ENCODE data around the gene HOXB1.

The HOXB1 gene

DNA sequence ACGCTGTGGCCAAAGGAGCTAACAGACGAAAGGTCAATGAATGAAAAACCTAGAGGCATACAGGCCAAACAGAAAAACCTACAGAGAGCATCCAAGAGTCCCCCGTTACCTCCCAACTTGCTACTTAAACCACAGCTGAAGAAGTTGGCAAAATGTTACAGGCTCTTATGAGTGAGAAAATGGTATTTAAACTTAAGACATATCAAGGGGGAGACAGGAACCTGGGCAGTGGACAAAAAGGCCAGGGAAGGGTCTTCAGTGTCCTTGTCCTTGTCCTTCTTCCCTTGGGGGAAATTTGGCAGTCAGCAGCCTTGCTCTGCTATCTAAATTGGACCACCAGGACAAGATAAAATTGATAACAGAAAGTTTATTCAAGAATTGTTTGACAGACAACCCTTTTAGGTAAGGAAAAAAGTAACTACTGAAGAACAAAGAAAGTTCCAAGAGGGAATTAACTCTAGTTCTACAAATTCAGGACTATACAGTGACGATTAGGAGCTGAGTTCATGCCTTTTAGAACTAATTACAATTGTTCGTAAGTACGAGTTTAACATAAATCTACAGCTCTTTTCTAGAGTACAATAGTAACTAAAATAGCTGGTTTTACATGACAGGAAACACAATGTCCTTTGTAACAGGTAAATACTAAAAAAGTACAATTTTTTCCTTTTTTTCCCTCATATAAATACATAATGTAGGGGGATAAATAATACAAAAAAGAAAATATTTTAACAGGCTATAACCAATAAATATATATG, 17.9 kb upstream of the HOXB1 start:
- no peak overlapping the region for H3K4me3 ChIP-seq (ENCODE audit: insufficient read length, low read depth)

DNA sequence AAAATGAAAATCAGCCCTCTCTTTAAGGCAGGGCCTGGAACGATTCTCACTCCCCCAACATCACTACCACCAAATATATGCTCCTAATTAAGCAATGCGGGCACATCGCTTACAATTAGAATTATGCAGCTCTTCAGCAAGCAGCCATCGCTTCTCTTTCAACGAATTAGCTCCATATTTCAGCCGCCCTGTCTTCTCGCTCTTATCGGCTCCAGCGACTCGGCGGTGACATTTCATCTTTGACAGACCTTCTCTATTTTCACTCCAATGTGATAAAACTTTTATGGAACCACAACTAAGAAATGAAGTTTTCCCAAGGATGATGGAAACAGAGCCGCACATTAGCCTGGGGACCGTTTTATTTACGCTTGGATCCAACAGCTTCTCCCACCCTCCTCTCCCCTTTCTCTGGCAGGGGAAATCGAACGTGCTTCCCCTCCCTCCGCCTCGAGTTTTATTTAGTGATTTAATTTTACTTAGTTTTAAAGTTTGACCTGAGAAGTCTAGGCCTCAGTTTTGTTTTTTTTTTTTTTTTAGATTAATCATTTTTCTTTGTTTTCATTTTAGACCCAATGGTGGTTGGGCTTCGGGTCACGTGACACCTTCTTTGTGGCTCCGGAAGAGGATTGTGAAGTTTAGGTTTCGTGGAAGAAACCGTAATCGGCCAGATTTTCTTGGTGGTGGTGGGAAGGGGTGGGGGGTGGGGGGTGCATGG, 17.2 kb upstream of the HOXB1 start:
- no peak for DNase-seq (ENCODE audit: low read depth, low spot score)
- no peak overlapping the region for H3K4me3 ChIP-seq (ENCODE audit: insufficient read length, low read depth)
- TF ChIP-seq ZNF274 (IDR thresholded peaks at IDR 0.05; ENCODE audit: low read depth, low read length) (no peak), SUZ12 (IDR thresholded peaks at IDR 0.05; ENCODE audit: extremely low read depth, insufficient read depth, insufficient read length) (no peak), YY1 (IDR thresholded peaks at IDR 0.05; ENCODE audit: insufficient read depth, insufficient read length) (no peak)
- no peaks in the 10 kb centered on the region for H3K36me3 ChIP-seq (ENCODE audit: insufficient read depth, insufficient read length, low read length)
- peaks cover 100% of the 10 kb centered on the region for H3K27me3 ChIP-seq (ENCODE audit: insufficient read depth, insufficient read length)
- H3K9ac ChIP-seq (ENCODE audit: insufficient read length, low read depth) = no peak overlapping the region
- H3K4me1 ChIP-seq (ENCODE audit: insufficient read depth, insufficient read length) = peaks cover 14% of the 10 kb centered on the region
- no peaks in the 10 kb centered on the region for H3K9me3 ChIP-seq (ENCODE audit: insufficient read depth, low read length)

More for the DNA sequence above, 17.9 kb upstream of the HOXB1 start:
- no peak for DNase-seq (ENCODE audit: low read depth, low spot score)
- Histone ChIP-seq H3K27me3 (ENCODE audit: insufficient read depth, insufficient read length) (peaks cover 100% of the 10 kb centered on the region), H3K9me3 (ENCODE audit: insufficient read depth, low read length) (no peaks in the 10 kb centered on the region), H3K4me1 (ENCODE audit: insufficient read depth, insufficient read length) (peaks cover 14% of the 10 kb centered on the region), H3K9ac (ENCODE audit: insufficient read length, low read depth) (no peak overlapping the region), H3K36me3 (ENCODE audit: insufficient read depth, insufficient read length, low read length) (no peaks in the 10 kb centered on the region)
- TF ChIP-seq SUZ12 (IDR thresholded peaks at IDR 0.05; ENCODE audit: extremely low read depth, insufficient read depth, insufficient read length) (no peak), YY1 (IDR thresholded peaks at IDR 0.05; ENCODE audit: insufficient read depth, insufficient read length) (no peak)

DNA sequence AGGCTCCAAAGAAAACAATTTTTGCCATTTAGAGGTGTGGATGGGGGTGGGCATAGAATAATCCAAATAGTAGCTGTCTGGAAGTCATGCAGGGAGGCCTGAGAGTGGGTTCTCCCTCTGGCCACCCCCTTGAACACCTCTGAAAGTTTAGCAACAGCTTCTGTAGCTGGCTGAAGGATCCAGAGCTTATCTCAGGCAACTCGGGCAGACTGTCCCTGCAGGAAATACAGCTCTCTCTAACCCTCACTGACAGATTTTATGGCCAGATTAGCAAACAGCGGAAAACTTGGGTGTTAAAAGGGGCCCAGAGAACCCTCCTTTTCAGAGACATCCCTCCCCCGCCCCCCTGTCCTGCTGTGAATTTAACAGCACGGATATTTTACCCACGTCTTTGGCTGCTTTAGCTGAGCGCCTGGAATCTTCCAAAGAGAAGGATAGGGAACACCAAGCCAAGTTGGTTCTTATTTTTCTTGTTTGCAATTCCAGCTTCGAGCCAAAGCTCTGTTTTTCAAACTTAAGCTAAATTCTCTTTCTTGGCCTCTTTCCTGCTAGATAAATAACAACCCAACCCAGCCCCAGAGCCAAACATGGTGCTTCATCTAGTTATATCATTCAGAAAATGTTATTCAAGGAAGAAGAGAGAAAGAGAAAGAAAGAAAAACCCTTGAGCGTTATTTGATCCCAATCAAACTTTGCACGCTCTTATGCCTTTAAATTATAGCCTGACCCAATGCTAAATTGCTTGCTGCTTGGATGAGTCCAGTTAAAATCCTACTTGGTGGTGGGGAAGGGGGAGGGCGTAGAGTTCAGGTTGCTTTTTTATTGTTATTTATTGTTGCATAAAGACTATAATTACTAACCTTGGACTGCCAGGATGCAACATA, 16.4 kb upstream of the HOXB1 start:
- H3K27me3 ChIP-seq (ENCODE audit: insufficient read depth, insufficient read length) = peaks cover 100% of the 10 kb centered on the region

DNA sequence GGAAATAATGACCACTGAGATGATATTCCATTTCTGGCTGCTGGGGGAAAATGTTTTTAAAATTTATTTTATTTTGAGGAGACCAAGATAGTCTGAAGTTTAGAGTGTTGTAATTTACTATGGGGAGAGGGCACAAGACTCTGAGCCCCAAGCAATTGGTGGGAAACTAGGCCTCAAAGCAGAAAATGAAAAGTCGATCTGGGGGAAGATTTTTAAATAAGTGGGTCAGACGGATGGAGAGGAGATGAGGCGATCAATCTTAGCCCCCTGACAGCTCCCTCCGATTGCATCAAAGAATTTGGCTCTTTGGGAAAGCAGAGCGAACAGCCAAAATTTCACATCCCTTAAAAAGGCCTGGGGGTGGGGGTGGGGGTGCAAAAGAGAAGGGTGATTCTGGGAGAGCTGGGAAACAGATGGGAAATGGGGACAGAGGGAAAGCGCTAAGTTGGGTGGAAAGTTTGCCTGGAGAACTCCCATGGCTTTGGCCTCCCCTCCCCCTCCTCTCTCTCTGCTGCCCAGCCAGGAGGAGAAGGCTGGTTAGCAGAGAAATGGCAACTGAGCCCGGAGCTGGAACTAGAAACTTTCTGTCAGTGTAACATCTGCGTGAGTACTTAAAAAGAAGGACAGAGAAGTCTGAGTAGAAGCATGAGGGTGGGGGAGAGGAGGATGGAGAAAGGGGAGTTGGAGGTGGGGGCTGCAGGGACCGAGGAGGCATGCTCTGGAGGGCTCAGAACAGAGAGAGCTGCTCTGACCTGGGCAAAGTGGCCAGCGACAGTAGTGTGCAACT, 15.5 kb upstream of the HOXB1 start:
- peaks cover 13% of the 10 kb centered on the region for H3K4me1 ChIP-seq (ENCODE audit: insufficient read depth, insufficient read length)
- no peaks in the 10 kb centered on the region for H3K36me3 ChIP-seq (ENCODE audit: insufficient read depth, insufficient read length, low read length)
- H3K9ac ChIP-seq (ENCODE audit: insufficient read length, low read depth) = no peak overlapping the region
- H3K9me3 ChIP-seq (ENCODE audit: insufficient read depth, low read length) = no peaks in the 10 kb centered on the region
- TF ChIP-seq SUZ12 (IDR thresholded peaks at IDR 0.05; ENCODE audit: extremely low read depth, insufficient read depth, insufficient read length) (no peak), ZNF274 (IDR thresholded peaks at IDR 0.05; ENCODE audit: low read depth, low read length) (no peak), YY1 (IDR thresholded peaks at IDR 0.05; ENCODE audit: insufficient read depth, insufficient read length) (no peak)
- H3K27me3 ChIP-seq (ENCODE audit: insufficient read depth, insufficient read length) = peaks cover 100% of the 10 kb centered on the region
- DNase-seq (ENCODE audit: low read depth, low spot score) = no peak
- H3K4me3 ChIP-seq (ENCODE audit: insufficient read length, low read depth) = no peak overlapping the region

More for the DNA sequence above, 16.4 kb upstream of the HOXB1 start:
- no peak overlapping the region for H3K4me3 ChIP-seq (ENCODE audit: insufficient read length, low read depth)
- H3K36me3 ChIP-seq (ENCODE audit: insufficient read depth, insufficient read length, low read length) = no peaks in the 10 kb centered on the region
- peaks cover 15% of the 10 kb centered on the region for H3K4me1 ChIP-seq (ENCODE audit: insufficient read depth, insufficient read length)
- TF ChIP-seq SUZ12 (IDR thresholded peaks at IDR 0.05; ENCODE audit: extremely low read depth, insufficient read depth, insufficient read length) (no peak), ZNF274 (IDR thresholded peaks at IDR 0.05; ENCODE audit: low read depth, low read length) (no peak), YY1 (IDR thresholded peaks at IDR 0.05; ENCODE audit: insufficient read depth, insufficient read length) (no peak)
- H3K9me3 ChIP-seq (ENCODE audit: insufficient read depth, low read length) = no peaks in the 10 kb centered on the region
- H3K9ac ChIP-seq (ENCODE audit: insufficient read length, low read depth) = no peak overlapping the region
- no peak for DNase-seq (ENCODE audit: low read depth, low spot score)

DNA sequence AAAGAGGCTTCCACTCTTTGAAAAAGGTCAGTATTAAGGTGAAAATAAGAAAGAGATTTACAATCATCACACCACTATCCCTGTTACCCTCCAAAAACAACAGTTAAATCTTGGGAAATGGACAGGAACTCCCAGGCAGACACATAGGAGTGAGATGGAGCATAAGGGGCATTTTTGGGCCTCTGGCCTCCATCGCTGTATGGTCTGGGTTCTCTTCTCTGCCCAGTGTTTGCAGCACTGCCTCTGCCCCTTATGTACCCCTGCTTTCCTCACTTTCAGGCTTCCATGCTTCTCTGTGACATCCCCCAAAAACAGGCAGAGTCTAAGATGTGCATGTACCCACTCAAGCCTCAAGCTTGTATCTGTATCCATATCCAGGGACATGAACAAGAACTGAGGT, 14.7 kb upstream of the HOXB1 start:
- H3K4me3 ChIP-seq (ENCODE audit: insufficient read length, low read depth) = no peak overlapping the region
- H3K9me3 ChIP-seq (ENCODE audit: insufficient read depth, low read length) = no peaks in the 10 kb centered on the region
- TF ChIP-seq YY1 (IDR thresholded peaks at IDR 0.05; ENCODE audit: insufficient read depth, insufficient read length) = no peak
- DNase-seq (ENCODE audit: low read depth, low spot score) = no peak
- H3K36me3 ChIP-seq (ENCODE audit: insufficient read depth, insufficient read length, low read length) = no peaks in the 10 kb centered on the region
- H3K4me1 ChIP-seq (ENCODE audit: insufficient read depth, insufficient read length) = peaks cover 10% of the 10 kb centered on the region
- H3K9ac ChIP-seq (ENCODE audit: insufficient read length, low read depth) = no peak overlapping the region
- H3K27me3 ChIP-seq (ENCODE audit: insufficient read depth, insufficient read length) = peaks cover 100% of the 10 kb centered on the region

DNA sequence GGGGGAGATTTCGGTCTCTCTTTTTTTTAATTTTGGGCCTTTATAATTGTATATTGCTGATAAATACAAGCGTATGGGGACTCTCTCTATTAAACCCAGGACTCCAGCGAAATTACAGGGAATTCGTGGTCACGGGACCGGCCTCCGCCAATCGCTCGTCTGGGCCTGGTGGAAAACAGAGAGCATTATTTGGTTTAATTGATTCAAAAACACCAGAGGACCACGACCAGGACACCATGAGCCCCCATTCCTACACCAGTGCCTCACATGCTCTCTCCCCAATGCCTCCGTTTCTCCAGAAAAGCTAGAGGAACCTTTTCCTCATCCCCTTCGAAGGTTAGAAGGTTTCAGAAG, 14.2 kb upstream of the HOXB1 start, which contains the start of gene HOXB2:
Gene HOXB2, minus strand, starts transcription at position 88 of the 354 bp plus-strand sequence. CDS start 198 bp downstream, outside the sequence.
- peak within 1 kb of the TSS; percentile 57 for H3K9ac ChIP-seq (ENCODE audit: insufficient read length, low read depth)
- H3K4me1 ChIP-seq (ENCODE audit: insufficient read depth, insufficient read length) = peaks cover 8% of the 10 kb centered on the region
- H3K4me3 ChIP-seq (ENCODE audit: insufficient read length, low read depth) = peak within 1 kb of the TSS; percentile 35
- no peak for DNase-seq (ENCODE audit: low read depth, low spot score)
- H3K36me3 ChIP-seq (ENCODE audit: insufficient read depth, insufficient read length, low read length) = no peaks in the 10 kb centered on the region
- TF ChIP-seq SUZ12 (IDR thresholded peaks at IDR 0.05; ENCODE audit: extremely low read depth, insufficient read depth, insufficient read length) = no peak
- no peak for TF ChIP-seq YY1 (IDR thresholded peaks at IDR 0.05; ENCODE audit: insufficient read depth, insufficient read length)
- no peak for TF ChIP-seq ZNF274 (IDR thresholded peaks at IDR 0.05; ENCODE audit: low read depth, low read length)
- no peaks in the 10 kb centered on the region for H3K9me3 ChIP-seq (ENCODE audit: insufficient read depth, low read length)
- peaks cover 99% of the 10 kb centered on the region for H3K27me3 ChIP-seq (ENCODE audit: insufficient read depth, insufficient read length)

Measured in NT2/D1 (cell line).